OCI-LY3 (cell line): ENCODE results near the gene ACTMAP.

Experiments
- CTCF ChIP-seq: fragments of 200-600, 300-600 bp; sonication (generic); IDR thresholded peaks from 2 replicates; pipeline ENCODE4 v1.5.1; 2014; ENCODE audit warnings: antibody characterized with exemption, low read length, low read depth
- EZH2phosphoT487 ChIP-seq: fragments of 200-600 bp; shearing (Covaris generic); IDR thresholded peaks from 2 replicates; pipeline ENCODE4 v1.6.1; 2018; ENCODE audit warnings: antibody characterized with exemption, mixed run types, low read depth

DNA sequence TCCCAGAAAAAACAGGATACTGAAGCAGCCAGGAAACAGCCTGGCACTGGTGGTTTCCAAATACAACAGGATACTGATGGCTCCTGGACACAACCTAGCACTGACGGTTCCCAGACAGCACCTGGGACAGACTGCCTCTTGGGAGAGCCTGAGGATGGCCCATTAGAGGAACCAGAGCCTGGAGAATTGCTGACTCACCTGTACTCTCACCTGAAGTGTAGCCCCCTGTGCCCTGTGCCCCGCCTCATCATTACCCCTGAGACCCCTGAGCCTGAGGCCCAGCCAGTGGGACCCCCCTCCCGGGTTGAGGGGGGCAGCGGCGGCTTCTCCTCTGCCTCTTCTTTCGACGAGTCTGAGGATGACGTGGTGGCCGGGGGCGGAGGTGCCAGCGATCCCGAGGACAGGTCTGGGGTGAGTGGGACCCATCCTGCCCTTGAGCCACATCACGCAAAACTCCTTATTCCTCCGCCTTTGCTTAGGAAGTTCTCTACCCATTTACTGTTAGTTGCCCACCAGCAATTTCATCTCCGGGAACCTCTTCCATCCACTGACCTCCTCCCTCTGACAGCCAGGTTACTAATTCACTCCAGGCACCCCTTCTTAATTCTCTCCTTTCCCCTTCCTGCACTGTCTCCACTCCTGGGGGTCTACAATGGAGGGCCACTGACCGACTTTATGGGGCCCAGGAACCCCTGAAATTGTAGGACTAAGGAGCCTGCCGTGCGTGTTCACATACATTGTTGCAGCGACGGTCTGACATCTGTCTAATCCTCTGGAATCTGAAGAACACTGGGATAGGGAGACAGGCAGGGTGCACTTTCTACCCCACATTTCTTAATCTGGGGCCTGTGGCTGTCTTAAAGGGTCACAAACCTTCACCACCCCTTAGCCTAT is 32.1 kb downstream of the ACTMAP start:
- no peak for TF ChIP-seq CTCF
- no peak for TF ChIP-seq EZH2phosphoT487
